ENCODE results near the gene EPN1.

EPN1 gene

DNA sequence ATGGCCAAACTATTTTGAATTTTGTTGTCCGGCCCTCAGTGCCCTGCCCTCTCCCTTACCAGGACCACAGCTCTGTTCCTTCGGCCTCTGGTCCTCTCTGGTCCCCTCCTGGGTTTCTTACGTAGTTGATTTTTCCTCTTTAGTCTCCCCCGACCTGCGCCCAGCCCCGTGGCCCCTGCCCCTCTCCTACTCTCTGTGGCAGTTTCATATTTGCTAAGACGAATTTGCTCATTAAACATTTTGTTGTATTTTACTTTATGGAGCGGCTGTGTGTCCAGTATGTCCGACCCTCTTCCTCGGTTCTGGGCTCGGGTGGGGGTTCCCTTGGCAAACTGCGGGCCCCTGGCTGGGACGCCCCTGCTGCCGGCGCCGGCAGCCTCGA lies 576 bp upstream of the EPN1 start:
- Histone ChIP-seq H4K20me1 (ENCODE audit: insufficient read depth, low read length) (no peaks in the 10 kb centered on the region), H3K36me3 (ENCODE audit: insufficient read depth, low read length) (peaks cover 55% of the 10 kb centered on the region), H3K27me3 (ENCODE audit: insufficient read depth, low read length) (no peaks in the 10 kb centered on the region), H3K9me2 (ENCODE audit: low read depth, low read length) (no peaks in the 10 kb centered on the region), H3F3A (ENCODE audit: insufficient read depth, low read length) (no peaks in the 10 kb centered on the region; the same call in 1 of the 2 replicates), H2AFZ (ENCODE audit: low read length) (no peak overlapping the region), H3K79me2 (ENCODE audit: insufficient read depth, low read length) (peaks cover 25% of the 10 kb centered on the region), H3K9me3 (ENCODE audit: low read length) (no peaks in the 10 kb centered on the region), H3K4me3 (ENCODE audit: low read depth, low read length, poor library complexity, severe bottlenecking) (peak overlapping the region; percentile 97), H3K4me1 (ENCODE audit: insufficient read depth, low read length, severe bottlenecking) (peaks cover 63% of the 10 kb centered on the region), H3K4me2 (ENCODE audit: low read length) (peak overlapping the region; percentile 73), H3K9ac (ENCODE audit: low read length) (peak overlapping the region; percentile 62), H3K27ac (ENCODE audit: low read depth, low read length, poor library complexity, severe bottlenecking) (peak overlapping the region; percentile 47)
- TF ChIP-seq EZH2 (IDR thresholded peaks at IDR 0.05; ENCODE audit: borderline replicate concordance, low read length) = no peak
- TF ChIP-seq CTCF (IDR thresholded peaks at IDR 0.05; ENCODE audit: low read length) = no peak

GRCh38 chr19:55675661-55676354 lies 782 bp downstream of the EPN1 start:
- Histone ChIP-seq H3F3A (ENCODE audit: insufficient read depth, low read length) (no peaks in the 10 kb centered on the region; the same call in 1 of the 2 replicates), H3K79me2 (ENCODE audit: insufficient read depth, low read length) (peaks cover 31% of the 10 kb centered on the region), H3K36me3 (ENCODE audit: insufficient read depth, low read length) (peaks cover 55% of the 10 kb centered on the region)

GRCh38 chr19:55676383-55676782 lies 1.4 kb downstream of the EPN1 start:
- Histone ChIP-seq H3K79me2 (ENCODE audit: insufficient read depth, low read length) (peaks cover 34% of the 10 kb centered on the region), H3K9me2 (ENCODE audit: low read depth, low read length) (no peaks in the 10 kb centered on the region), H3K36me3 (ENCODE audit: insufficient read depth, low read length) (peaks cover 56% of the 10 kb centered on the region), H3K9me3 (ENCODE audit: low read length) (no peaks in the 10 kb centered on the region), H2AFZ (ENCODE audit: low read length) (no peak overlapping the region), H3K9ac (ENCODE audit: low read length) (peak overlapping the region; percentile 88), H3K4me3 (ENCODE audit: low read depth, low read length, poor library complexity, severe bottlenecking) (peak overlapping the region; percentile 97), H3K4me1 (ENCODE audit: insufficient read depth, low read length, severe bottlenecking) (peaks cover 62% of the 10 kb centered on the region), H3K27me3 (ENCODE audit: insufficient read depth, low read length) (no peaks in the 10 kb centered on the region), H3K27ac (ENCODE audit: low read depth, low read length, poor library complexity, severe bottlenecking) (peak overlapping the region; percentile 96), H3K4me2 (ENCODE audit: low read length) (peak overlapping the region; percentile 98), H3F3A (ENCODE audit: insufficient read depth, low read length) (no peaks in the 10 kb centered on the region; the same call in 1 of the 2 replicates), H4K20me1 (ENCODE audit: insufficient read depth, low read length) (no peaks in the 10 kb centered on the region)
- TF ChIP-seq EZH2 (IDR thresholded peaks at IDR 0.05; ENCODE audit: borderline replicate concordance, low read length) = no peak
- TF ChIP-seq CTCF (IDR thresholded peaks at IDR 0.05; ENCODE audit: low read length) = peak; percentile 32

More at GRCh38 chr19:55675661-55676354, 782 bp downstream of the EPN1 start:
- Histone ChIP-seq H3K9ac (ENCODE audit: low read length) (peak overlapping the region; percentile 88), H3K27me3 (ENCODE audit: insufficient read depth, low read length) (no peaks in the 10 kb centered on the region), H2AFZ (ENCODE audit: low read length) (no peak overlapping the region), H4K20me1 (ENCODE audit: insufficient read depth, low read length) (no peaks in the 10 kb centered on the region), H3K27ac (ENCODE audit: low read depth, low read length, poor library complexity, severe bottlenecking) (peak overlapping the region; percentile 96), H3K4me1 (ENCODE audit: insufficient read depth, low read length, severe bottlenecking) (peaks cover 65% of the 10 kb centered on the region), H3K4me2 (ENCODE audit: low read length) (peak overlapping the region; percentile 98), H3K9me3 (ENCODE audit: low read length) (no peaks in the 10 kb centered on the region), H3K9me2 (ENCODE audit: low read depth, low read length) (no peaks in the 10 kb centered on the region), H3K4me3 (ENCODE audit: low read depth, low read length, poor library complexity, severe bottlenecking) (peak overlapping the region; percentile 97)
- TF ChIP-seq CTCF (IDR thresholded peaks at IDR 0.05; ENCODE audit: low read length) (no peak), EZH2 (IDR thresholded peaks at IDR 0.05; ENCODE audit: borderline replicate concordance, low read length) (no peak)

Data from OCI-LY1 (cell line).